Endothelial cell of umbilical vein (primary cell): ENCODE measurements around the gene SECTM1.

ENCODE experiments used
- EZH2 ChIP-seq: IDR thresholded peaks from 2 replicates; pipeline ENCODE4 v1.6.1; 2012; ENCODE audit warnings: borderline replicate concordance, low read depth, mild to moderate bottlenecking, moderate library complexity, low read length, inconsistent platforms; ENCODE audit not compliant: severe bottlenecking
- FOS ChIP-seq: IDR thresholded peaks from 2 replicates; pipeline ENCODE4 v1.6.1; 2011; ENCODE audit warnings: mild to moderate bottlenecking, low read length, moderate library complexity, borderline replicate concordance; ENCODE audit not compliant: insufficient read depth
- GATA2 ChIP-seq: IDR thresholded peaks from 2 replicates; pipeline ENCODE4 v1.7.0; 2011; ENCODE audit warnings: low read depth, mild to moderate bottlenecking, moderate library complexity, mixed read lengths, low read length; ENCODE audit not compliant: insufficient read length, insufficient read depth
- JUN ChIP-seq: IDR thresholded peaks from 2 replicates; pipeline ENCODE4 v1.6.1; 2011; ENCODE audit warnings: borderline replicate concordance, low read depth; ENCODE audit not compliant: insufficient read length, insufficient read depth
- MYC ChIP-seq: IDR thresholded peaks from one replicate; pipeline ENCODE4 v1.6.1; 2011; ENCODE audit warnings: mild to moderate bottlenecking, low read depth, low read length
- POLR2A ChIP-seq: IDR thresholded peaks from 2 replicates; pipeline ENCODE4 v1.6.1; 2012; ENCODE audit warnings: low read depth, mild to moderate bottlenecking, control low read depth, low read length
- POLR2AphosphoS5 ChIP-seq: IDR thresholded peaks from 2 replicates; pipeline ENCODE4 v1.6.1; 2012; ENCODE audit warnings: low read depth, mild to moderate bottlenecking, control low read depth, low read length, moderate library complexity; ENCODE audit not compliant: insufficient read depth
- TF ChIP-seq, protein P1 (sequence below): IDR thresholded peaks from 2 replicates; pipeline ENCODE4 v1.6.1; 2011; ENCODE audit not compliant: insufficient read depth, insufficient read length
- TF ChIP-seq, protein P2 (sequence below), 2 donors: IDR thresholded peaks; 1 replicate in 1 of 2; 2 replicates in 1 of 2; pipeline ENCODE4 v1.5.1; 2011; ENCODE audit warnings: low read length in 2 of 2, mild to moderate bottlenecking in 2 of 2, moderate library complexity in 2 of 2, control low read depth in 1 of 2, inconsistent platforms in 1 of 2, low read depth in 1 of 2; ENCODE audit not compliant: insufficient read depth in 1 of 2; ENCODE audit errors: extremely low read depth in 1 of 2

DNA sequence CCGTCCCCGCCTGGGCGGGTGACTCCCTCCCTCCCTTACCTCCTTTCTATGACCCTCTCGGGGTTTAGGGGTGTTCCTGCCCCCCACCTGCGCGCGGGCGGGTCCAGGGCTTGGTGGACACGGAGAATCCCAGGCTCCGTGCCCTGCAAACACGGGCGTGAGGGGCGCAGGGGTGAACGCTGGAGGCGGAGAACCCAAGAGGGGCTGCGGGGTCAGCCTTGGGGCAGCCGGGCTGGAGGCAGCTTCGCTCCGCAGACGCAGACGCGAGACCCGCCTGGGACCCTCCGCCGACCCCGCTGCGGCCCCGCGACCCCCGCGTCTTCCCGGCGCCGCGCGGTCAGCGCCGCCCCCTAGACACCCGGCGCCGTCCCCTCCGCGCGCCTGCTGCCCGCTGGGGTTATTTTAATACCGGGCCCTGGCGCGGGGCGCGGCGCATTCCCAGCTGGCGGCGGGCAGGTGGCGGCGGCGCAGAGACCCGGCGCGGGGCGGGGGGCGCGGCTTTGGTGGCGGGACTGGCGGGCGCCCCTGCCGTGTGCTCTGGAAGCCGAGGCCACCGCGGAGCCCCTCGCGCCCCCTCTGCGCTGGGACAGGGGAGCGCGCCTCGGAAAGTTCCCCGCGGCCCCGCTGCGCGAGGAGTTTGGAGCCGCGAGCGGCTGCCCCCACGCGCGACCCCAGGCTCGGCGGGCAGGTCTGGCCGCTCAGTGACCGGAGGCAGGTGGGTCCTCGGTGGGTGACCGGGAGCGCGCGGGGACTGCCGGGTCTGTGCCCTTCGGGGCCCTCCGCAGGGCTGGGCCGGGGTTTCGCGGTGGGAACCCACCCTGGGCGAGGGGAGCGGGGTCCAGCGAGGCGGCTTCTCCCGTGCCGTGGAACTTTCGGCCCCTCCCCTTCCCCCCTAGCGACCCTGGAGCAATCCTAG lies 38.0 kb upstream of the SECTM1 start, which contains the start of gene UTS2R:
- TF ChIP-seq, protein P1, sequence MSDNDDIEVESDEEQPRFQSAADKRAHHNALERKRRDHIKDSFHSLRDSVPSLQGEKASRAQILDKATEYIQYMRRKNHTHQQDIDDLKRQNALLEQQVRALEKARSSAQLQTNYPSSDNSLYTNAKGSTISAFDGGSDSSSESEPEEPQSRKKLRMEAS, result no peak
- TF ChIP-seq, protein P2, sequence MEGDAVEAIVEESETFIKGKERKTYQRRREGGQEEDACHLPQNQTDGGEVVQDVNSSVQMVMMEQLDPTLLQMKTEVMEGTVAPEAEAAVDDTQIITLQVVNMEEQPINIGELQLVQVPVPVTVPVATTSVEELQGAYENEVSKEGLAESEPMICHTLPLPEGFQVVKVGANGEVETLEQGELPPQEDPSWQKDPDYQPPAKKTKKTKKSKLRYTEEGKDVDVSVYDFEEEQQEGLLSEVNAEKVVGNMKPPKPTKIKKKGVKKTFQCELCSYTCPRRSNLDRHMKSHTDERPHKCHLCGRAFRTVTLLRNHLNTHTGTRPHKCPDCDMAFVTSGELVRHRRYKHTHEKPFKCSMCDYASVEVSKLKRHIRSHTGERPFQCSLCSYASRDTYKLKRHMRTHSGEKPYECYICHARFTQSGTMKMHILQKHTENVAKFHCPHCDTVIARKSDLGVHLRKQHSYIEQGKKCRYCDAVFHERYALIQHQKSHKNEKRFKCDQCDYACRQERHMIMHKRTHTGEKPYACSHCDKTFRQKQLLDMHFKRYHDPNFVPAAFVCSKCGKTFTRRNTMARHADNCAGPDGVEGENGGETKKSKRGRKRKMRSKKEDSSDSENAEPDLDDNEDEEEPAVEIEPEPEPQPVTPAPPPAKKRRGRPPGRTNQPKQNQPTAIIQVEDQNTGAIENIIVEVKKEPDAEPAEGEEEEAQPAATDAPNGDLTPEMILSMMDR (IDR thresholded peaks at IDR 0.05; ENCODE audit: extremely low read depth in 1 of 2, insufficient read depth in 1 of 2, low read depth in 1 of 2, low read length in 2 of 2), result no peak
- TF ChIP-seq FOS, result no peak
- peak; percentile 87 for TF ChIP-seq EZH2
- TF ChIP-seq POLR2A, result no peak
- TF ChIP-seq JUN, result no peak
- TF ChIP-seq MYC, result no peak
- no peak for TF ChIP-seq POLR2AphosphoS5
- no peak for TF ChIP-seq GATA2
